ENCODE results near the gene ZNF879.

ZNF879 gene
- 0.95 to 8.1 (median 5.5) reads per million in 17 experiments for total RNA-seq

- DNase-seq: peak; percentile 96 to 98 (median 97)
Observed at GRCh38 chr5:179023528-179024189, at the start of gene ZNF879. Gene ZNF879, plus strand, starts transcription at chr5:179023804. Its CDS starts 1,201 bp downstream, at chr5:179025005.

DNA sequence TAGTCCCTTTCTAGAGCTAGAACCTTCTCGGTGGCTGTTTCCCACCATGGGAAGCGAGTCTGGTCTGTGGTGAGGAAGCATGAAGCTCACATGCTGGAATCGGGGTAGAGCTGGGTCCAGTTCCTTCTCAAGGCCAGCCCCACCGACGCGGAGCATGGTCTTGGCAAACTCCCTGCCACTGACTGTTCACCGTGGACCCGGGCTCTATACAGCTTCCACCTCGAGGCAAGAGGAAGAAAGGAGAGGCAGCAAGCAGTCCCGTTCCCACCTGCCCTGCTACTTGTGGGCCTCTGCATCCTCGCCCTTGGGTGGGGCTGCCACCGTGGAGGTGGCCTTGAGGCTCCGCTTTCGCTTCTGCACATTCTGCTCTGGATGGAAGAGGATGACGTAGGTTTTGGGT is 42.2 kb upstream of the ZNF879 start:
- DNase-seq: no peak

DNA sequence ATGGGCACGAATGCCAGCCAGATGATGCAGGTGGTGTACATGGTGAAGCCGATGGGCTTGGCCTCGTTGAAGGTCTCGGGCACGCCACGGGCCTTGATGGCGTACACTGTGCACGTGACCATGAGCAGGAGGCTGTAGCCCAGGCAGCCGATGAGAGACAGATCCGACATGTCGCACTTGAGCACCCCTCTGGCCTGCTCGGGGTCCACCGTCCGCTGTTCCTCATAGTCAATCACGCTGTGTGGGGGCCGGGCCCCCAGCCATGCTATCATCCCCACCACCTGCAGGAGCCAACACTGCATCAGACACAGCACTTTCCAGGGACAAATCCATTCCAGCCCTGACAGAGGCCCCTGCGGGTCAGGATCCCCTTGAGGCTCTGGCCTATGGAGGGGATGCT is 40.7 kb upstream of the ZNF879 start:
- no peak for DNase-seq

DNA sequence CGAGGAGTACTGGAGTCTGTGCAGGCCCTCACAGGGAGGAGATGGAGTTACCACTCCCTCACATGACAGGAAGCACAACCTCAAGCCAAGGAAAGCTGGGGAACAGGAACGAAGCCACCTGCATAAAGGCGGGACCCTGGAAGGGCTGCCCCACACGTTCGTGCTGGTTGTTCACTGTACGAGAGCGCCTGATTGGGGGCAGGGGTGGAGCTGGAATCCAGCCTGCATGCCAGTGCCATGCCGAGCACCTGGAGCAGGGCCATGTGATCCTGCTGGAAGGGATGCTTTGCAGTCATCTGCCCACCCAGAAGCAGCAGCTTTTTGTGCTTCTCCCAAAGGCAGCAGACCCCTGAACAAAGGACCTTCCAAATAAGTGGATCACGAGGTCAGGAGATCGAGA is 39.9 kb upstream of the ZNF879 start:
- DNase-seq: no peak

- no peak for DNase-seq
Observed at GRCh38 chr5:178984145-178985072, 39.2 kb upstream of the ZNF879 start.

DNA sequence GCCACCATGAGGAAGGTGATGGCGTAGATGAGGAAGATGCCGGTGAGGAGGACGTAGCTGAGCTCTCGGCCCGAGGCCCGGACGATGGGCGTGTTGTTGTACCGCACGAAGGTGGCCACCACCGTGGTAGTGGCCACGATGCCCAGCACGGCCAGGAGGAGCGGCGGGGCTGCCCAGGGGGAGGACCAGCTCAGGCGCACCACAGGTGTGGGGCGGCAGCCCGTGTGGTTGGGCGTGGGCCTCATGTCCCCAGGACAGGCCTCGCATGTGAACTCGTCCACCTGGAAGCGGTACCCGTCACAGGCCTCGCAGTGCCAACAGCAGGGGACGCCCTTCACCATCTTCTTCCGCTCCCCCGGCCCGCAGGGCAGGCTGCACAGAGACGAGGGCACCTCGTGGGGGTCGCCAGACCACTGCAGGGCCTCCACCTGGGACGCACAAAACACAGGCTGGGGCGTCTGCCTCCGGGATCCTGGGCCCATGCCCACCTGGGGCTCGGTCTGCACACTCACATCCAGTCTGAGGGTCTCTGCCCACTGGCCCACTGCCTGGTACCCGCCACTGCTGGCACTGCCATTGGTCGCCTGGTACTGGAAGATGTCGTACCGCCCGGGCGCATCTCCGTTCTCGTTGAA is 37.2 kb upstream of the ZNF879 start:
- DNase-seq: no peak

DNA sequence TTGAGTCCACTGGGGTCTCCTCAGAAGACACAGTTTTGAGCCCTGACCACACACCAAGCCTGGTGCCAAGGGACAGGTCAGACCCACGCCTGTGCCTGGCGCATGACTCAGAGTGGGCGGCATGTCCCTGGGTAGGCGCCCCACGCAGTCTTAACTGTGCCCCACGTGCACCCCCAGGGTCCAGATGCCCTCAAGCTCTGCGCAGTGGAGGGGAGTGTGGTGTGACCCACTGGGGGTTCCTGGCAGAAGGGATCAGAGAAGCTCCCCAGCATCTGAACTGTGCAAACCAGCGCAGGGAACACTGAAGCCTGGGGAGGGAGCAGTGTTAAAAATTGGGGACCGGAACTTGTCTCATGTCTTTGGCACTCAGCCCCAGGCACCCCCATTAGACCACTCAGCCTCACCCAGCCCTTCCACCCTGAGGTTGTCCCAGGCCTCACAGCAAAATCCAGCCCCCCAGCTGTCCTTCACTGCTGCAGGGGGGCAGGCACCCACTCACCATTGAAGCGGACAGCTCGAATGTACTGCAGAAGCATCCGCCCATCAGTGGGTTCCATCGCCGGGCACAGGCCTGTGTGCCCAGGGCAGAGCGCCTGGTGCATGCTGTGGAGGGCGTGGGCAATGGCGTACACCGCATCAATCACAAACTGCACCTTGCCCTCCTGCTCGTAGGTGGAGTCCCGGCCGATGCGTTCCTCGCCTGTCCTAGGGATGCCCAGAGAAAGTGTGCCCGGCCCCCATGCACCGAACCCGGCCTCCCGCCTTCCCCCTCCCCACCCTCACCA is 35.0 kb upstream of the ZNF879 start:
- DNase-seq: no peak

DNA sequence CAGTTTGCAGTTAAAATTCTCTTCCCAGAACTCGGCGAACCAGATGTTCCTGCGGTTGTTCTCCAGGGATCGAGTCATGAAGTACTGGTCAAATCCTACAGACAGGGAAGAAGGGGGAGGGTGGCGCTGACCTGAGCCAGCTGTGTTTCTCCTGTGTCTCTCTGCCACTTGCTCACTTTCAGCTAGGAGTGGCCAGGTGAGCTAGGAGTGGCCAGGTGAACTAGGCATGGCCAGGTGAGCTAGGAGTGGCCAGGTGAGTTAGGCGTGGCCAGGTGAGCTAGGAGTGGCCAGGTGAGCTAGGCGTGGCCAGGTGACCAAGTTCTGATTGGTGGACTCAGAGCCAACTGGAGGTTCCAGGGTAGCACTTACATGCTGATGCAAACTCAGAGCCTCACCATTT is 34.3 kb upstream of the ZNF879 start:
- DNase-seq: no peak

DNA sequence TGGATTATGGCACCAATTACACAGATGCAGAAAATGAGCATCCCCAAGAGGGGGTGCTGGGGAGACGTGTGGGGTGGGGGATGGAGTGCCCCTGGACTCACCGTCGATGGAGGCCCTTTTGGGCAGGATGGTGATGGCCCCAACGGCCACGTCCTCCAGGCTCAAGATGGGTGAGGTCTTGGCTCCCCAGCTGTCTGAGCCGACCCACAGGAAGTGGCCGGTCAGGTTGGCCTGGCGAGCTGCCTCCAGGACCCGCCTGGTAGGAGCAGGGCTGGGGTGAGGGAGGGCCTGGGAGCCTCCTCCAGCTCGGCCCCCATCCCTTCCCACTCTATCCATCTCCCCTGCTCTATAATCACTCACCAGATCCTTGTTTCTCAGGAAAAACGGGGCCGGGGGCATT is 33.1 kb upstream of the ZNF879 start:
- DNase-seq: no peak

DNA sequence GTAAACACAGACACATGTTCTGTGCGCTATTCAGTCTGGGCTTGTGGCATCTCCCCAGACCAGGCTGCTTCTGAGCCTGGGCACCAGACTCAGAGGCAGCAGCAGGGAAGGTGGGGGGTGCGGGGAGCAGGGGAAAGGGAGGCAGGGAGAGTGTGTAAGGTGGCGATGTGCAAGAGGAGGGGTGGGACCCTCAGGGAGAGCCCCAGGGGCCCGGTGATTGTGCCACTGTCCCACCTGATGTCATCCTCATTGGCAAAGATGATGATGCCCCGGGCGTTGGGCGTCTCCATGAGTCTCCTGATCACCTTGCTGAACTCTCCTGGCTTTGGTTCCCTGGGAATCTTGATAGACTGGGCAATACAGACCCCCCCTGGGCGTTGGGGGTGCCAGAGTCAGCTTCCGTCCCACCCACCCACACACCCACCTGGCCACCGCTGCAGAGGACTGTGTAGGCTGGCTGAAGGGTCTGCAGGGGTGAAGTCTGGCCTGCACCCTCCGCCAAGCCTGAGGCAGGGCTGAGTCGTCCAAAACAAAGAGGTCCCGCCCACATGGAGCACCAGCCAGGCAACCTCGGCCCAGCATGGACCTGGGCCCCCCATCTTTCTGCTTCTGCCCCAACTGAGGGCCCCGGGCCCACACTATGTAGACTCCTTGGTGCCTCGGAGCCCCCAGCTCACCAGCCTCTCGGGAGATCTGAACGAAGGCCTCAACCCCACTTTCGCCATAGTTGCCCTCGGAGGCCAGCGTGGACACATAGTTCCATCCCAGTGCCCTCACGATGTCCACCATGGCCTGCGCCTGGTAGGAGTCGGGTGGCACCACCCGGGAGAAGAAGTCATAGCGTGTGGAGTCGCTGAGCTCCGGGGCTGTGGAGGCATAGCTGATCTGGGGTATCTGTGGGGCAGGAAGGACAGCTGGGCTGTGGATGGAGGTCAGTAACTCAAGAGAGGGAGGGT is 32.1 kb upstream of the ZNF879 start:
- DNase-seq: no peak

DNA sequence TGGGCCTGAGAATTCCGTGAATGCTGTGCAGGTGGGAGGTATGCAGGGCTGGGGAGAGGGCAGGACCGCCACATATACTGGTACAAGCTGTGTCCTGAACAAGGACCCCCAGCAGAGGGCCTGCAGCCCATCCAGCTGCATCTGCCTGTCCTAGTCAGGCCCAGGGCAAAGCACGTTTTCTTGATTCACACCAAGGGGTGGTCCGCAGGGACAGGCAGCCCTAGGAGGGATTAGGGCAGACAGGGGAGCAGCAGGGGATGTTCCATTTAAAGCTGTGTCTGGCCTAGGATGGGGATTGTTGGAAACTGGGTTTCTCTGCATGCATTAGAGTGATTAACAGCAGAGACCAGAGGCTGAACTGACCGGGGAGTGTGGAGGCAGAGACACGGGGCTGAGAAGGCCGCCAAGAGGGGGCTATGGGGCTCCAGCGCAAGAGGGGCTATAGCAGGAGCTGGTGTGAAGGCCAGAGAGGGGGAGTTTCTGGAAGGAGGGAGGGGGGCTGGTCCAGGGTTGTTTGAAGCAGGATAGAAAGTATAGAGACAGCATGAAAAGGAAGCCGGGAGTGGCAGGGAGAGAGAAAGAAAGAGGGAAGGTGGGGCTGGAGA is 31.2 kb upstream of the ZNF879 start:
- DNase-seq: no peak

DNA sequence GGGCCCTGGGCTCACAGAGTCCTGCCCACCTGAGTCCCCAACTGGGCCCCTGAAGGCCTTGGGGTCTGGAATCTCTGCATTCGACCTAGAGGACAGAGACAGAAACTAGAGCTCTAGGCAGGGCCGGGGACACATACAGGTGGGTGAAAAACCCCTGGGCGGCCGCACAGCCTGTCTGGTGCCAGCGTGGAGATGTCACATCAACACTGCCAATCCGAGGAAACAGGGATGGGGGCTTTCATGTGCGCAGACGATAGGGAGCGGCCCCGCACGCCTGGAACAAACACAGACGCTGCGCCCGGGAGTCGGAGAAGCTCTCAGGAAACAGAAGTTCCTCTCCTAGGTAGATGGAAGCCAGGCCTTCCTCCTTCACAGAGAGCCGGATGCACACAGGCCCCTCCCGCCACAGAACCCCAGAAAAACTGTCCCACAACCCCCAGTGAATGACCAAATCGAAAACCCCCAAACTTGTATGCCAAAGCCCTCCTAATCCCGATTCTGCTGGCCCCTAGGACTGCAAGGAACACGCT is 30.3 kb upstream of the ZNF879 start:
- no peak for DNase-seq

- no peak for DNase-seq
Observed at GRCh38 chr5:178993955-178994579, 29.5 kb upstream of the ZNF879 start.

DNA sequence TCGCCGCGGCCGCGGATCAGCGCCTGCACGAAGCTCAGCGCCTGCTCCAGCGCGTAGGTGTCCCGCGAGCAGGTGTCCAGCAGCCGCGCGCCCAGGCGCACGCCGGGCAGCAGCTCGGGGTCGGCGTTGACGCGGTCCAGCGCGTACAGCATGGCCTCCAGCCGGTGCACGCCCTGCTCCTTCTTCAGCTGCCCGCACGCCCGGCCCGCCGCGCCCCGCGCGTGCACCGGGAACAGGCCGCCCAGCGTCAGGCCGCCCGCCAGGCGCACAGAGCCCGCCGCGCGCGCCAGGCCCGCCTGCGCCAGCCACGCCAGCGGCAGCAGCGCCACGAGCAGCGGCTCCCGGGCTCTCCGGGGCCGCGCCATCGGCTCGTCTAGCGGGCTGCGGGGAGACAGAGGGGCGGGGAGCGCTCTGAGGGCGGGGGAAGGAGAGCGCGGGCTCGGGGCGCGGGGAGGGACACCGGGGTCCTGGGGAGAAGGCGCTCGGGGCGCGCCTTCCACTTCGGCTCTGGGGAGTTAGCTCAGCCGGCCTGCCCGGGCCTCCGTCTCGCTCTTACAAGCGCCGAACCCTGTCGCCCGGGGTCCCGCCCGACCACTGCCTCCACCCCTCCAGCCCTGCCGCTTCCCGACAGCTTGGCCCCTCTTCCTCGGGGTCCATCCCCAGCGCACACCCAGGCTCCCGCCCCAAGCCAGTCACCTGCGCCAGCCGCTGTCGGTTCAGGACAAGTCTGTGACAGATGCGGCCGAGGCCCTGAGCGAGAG is 28.8 kb upstream of the ZNF879 start, which contains the start of gene GRM6:
GRM6 (minus strand) TSS at position 741 of the 761 bp plus-strand sequence; CDS start at position 365, 376 bp downstream.
- DNase-seq: no peak

DNA sequence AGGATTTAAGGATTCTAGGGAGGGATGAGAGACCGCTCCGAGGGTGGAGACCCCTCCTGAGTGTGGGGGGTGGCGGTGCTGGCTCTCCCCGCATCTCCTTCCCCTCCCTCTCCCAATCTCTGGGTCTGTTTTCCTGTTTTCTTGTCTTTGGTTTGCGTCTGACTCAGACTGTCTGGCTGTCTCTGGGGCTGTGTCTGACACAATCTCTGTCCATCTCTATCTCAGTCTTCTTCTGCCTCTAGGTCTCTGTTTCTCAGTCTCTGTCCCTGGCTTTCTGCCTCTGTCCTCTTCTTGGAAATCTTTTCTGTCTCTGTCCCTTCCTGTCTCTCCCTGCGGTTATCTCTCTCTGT is 28.3 kb upstream of the ZNF879 start:
- DNase-seq: no peak

DNA sequence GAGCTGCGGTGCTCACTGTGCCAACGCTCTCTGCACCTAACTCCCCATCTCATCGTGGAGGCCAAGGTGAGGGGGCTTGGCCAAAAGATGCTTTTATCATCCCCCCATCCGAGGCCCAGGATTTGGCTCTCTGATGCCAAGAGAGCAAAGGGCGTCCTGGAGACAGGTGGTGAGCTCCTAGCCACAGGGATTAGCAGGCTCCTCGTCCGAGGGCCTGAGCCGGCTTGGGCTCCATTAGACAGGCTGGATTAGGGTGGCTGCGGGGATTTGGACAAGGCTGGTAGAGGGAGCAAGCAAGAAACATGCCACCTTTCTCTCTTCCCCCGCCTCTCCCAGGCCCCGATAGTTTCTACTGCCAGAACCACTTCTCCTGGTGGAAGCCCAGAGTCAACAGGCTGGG is 27.4 kb upstream of the ZNF879 start:
- DNase-seq: no peak

DNA sequence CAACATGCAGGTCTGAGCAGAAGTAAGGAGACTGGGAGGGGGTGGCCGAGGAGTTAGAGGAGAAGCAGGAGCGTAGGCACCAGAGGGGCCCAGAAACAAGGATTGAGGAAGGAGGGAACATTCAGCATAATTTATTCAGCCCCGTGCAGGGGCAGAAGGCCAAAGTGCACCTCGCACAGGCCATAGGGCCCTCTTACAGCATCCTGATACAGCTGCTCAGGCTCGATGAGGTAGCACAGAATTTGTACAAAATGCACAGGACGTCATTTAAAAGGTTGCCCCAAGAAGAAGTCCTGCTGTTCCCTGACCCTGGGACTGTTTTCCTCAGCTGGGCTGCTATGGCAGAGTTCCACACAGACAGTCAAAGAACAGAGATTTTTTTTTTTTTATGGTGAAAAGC is 26.4 kb upstream of the ZNF879 start:
- DNase-seq: no peak

DNA sequence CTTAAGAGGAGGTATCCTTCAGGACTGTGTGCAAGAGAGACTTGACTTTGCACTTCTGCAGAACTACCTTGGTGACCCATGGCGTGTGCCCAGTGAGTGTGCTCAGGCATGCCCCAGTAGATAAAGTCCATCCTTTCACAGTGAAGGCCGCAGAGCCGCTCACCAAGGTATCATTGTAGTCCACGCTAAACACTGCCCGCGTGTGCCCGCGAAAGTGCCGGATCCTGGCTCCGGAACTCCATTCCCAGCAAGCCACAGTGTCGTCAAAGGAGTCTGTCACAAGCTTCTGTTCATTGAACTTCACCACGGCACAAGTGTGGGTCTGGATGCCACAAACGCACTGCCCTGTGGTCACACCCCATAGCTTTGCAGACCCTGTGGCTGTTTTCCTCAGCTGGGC is 25.2 kb upstream of the ZNF879 start:
- no peak for DNase-seq

DNA sequence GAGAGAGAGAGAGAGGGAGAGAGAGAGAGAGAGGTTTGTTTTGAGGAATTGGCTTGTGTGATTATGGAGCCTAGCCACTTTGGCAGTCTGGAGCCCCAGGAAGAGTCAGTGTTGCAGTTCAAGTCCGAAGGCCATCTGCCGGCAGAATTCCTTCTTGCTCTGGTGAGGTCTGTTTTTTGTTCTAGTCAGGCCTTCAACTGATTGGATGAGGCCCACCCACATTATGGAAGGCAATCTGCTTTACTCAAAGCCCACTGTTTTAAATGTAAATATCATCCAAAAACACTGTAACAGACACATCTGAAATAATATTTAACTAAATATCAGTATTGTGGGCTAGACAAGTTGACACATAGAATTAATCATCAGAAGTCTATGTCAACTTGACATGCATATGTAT is 17.0 kb upstream of the ZNF879 start:
- no peak for DNase-seq
